ENCODE data around the gene LCNL1. TPM values are rescaled to one million over a fixed set of nuclear protein-coding genes. Genes with fewer than 3 reads are reported as not detected.

Gene LCNL1
- total RNA-seq, 1 experiment from 2014 or later: not detected

DNA sequence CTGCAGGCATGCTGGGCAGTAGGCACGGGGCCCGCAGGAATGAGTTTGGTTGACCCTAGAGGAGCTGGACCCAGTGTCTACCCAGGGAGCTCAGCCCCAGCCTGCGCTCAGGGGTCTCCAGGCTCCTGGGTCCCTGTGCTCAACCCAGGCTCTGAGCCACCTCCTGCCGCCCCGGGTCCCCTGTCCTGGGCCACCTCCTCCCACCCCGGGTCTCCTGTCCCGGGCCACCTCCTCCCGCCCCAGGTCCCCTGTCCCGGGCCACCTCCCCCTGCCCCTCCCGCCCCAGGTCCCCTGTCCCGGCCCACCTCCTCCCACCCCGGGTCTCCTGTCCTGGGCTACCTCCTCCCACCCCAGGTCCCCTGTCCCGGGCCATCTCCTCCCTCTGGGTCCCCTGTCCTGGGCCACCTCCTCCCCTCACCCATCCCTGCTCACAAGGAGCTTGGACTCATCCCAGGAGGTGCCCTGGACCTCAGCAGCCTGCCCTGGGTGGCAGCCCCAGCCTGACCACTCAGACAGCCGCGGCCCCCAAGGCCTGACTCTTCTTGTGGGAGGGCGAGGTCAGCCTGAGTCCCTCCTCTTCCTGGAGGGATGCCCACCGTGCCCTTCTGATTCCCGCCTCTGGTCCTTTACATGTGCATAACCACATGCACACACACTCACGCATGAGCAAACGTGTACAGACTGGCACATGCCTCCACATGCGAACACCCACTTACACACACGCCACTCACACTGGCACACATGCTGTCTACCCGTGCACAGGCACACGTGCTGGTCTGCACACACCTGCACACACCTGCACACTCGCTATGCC is 28.3 kb upstream of the LCNL1 start:
- Mint-ChIP-seq H3K27me3 (ENCODE audit: insufficient read depth, unreplicated experiment) (no peaks in the 10 kb centered on the region), H3K4me1 (ENCODE audit: insufficient read depth, unreplicated experiment) (no peaks in the 10 kb centered on the region), H3K36me3 (ENCODE audit: insufficient read depth, unreplicated experiment) (no peaks in the 10 kb centered on the region), H3K9me3 (ENCODE audit: unreplicated experiment) (peaks cover 10% of the 10 kb centered on the region), H3K27ac (ENCODE audit: low read depth, unreplicated experiment) (no peak overlapping the region), H3K4me3 (ENCODE audit: unreplicated experiment) (no peak overlapping the region)
- CTCF ChIA-PET: no interaction called here
- no TSS peak for BruUV-seq (replicated peaks)
- no peak for DNase-seq (ENCODE audit: unreplicated experiment)
- TF ChIP-seq, protein P1, sequence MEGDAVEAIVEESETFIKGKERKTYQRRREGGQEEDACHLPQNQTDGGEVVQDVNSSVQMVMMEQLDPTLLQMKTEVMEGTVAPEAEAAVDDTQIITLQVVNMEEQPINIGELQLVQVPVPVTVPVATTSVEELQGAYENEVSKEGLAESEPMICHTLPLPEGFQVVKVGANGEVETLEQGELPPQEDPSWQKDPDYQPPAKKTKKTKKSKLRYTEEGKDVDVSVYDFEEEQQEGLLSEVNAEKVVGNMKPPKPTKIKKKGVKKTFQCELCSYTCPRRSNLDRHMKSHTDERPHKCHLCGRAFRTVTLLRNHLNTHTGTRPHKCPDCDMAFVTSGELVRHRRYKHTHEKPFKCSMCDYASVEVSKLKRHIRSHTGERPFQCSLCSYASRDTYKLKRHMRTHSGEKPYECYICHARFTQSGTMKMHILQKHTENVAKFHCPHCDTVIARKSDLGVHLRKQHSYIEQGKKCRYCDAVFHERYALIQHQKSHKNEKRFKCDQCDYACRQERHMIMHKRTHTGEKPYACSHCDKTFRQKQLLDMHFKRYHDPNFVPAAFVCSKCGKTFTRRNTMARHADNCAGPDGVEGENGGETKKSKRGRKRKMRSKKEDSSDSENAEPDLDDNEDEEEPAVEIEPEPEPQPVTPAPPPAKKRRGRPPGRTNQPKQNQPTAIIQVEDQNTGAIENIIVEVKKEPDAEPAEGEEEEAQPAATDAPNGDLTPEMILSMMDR (IDR thresholded peaks at IDR 0.05; ENCODE audit: unreplicated experiment): no peak
- intact Hi-C loops (cut with micrococcal nuclease): no loop called here
- POLR2A ChIA-PET: interaction anchor here (1.0 kb wide), 1 partner anchor 10 kb away, joined by 3 read pairs; no protein-coding TSS in a partner anchor

DNA sequence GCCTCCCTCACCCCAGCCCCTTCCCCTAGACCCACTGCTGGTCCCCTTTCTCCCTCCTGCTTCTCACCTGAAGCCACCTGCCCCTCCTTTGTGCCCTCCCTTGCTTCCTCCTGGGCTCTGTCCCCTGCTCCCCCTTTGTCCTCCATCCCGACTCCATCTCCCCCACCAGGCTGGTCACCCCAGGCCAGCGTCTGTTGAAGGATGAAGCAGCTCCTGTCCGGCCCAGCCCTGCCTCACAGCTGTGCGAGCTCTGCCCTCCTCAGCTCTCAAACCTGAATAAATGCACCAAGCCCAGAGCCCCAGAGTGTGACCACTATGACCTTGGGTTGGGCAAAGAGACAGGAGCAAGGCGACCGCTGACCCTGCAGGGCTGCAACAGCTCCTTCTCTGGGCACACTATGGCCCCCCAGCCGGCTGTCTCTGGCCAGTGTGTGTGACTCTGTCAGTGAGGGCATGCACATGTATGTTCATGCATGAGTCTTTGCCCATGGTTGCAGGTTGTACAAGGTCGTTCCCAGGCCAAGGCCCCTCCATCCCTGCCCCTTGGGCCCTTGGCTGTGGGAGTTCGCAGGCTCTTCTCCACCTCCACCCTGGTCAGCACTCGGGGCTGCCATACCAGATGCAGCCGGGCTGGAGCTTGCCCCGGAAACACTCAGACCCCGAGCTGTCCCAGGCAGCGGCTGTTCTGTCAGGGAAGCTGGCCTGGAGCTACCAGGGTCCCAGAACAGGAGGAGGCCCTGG is 27.4 kb upstream of the LCNL1 start:
- TF ChIP-seq, protein P1 (IDR thresholded peaks at IDR 0.05; ENCODE audit: unreplicated experiment): no peak
- Mint-ChIP-seq H3K27me3 (ENCODE audit: insufficient read depth, unreplicated experiment) (no peaks in the 10 kb centered on the region), H3K9me3 (ENCODE audit: unreplicated experiment) (peaks cover 10% of the 10 kb centered on the region), H3K36me3 (ENCODE audit: insufficient read depth, unreplicated experiment) (no peaks in the 10 kb centered on the region), H3K27ac (ENCODE audit: low read depth, unreplicated experiment) (no peak overlapping the region), H3K4me3 (ENCODE audit: unreplicated experiment) (no peak overlapping the region), H3K4me1 (ENCODE audit: insufficient read depth, unreplicated experiment) (peaks cover 5% of the 10 kb centered on the region)
- DNase-seq (ENCODE audit: unreplicated experiment): no peak
- ChIA-PET CTCF (no interaction called here), POLR2A (interaction anchor here (1.0 kb wide), 1 partner anchor 9 kb away, joined by 3 read pairs; no protein-coding TSS in a partner anchor)
- no TSS peak for BruUV-seq (replicated peaks)
- intact Hi-C loops (cut with micrococcal nuclease): no loop called here

DNA sequence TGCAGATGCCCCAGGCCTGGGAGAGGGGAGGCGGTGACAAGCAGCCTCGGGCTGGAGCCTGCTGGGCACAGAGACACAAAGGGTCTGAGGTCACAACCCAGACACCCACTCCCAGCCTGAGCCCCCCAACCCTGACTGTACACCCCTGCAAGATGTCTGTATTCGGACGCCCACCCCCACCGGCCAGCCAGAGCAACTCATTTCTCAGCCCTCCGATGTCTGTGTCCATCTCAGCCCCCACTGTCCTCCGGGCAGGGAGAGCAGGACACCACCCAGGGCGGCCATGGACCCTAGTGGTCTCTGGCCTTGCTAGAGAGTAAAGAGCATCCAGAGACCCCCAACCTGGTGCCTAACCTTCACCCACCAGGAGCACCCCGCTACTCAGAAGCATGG is 26.9 kb upstream of the LCNL1 start:
- POLR2A ChIA-PET: interaction anchor here (1.0 kb wide), 1 partner anchor 8 kb away, joined by 3 read pairs; no protein-coding TSS in a partner anchor
- H3K27ac Mint-ChIP-seq (ENCODE audit: low read depth, unreplicated experiment): no peak overlapping the region
- TF ChIP-seq, protein P1 (IDR thresholded peaks at IDR 0.05; ENCODE audit: unreplicated experiment): no peak
- intact Hi-C loops (cut with micrococcal nuclease): no loop called here
- no peak overlapping the region for H3K4me3 Mint-ChIP-seq (ENCODE audit: unreplicated experiment)
- no TSS peak for BruUV-seq (replicated peaks)
- no peaks in the 10 kb centered on the region for H3K36me3 Mint-ChIP-seq (ENCODE audit: insufficient read depth, unreplicated experiment)
- peaks cover 10% of the 10 kb centered on the region for H3K9me3 Mint-ChIP-seq (ENCODE audit: unreplicated experiment)
- H3K4me1 Mint-ChIP-seq (ENCODE audit: insufficient read depth, unreplicated experiment): peaks cover 5% of the 10 kb centered on the region
- no peaks in the 10 kb centered on the region for H3K27me3 Mint-ChIP-seq (ENCODE audit: insufficient read depth, unreplicated experiment)
- no peak for DNase-seq (ENCODE audit: unreplicated experiment)
- CTCF ChIA-PET: no interaction called here

DNA sequence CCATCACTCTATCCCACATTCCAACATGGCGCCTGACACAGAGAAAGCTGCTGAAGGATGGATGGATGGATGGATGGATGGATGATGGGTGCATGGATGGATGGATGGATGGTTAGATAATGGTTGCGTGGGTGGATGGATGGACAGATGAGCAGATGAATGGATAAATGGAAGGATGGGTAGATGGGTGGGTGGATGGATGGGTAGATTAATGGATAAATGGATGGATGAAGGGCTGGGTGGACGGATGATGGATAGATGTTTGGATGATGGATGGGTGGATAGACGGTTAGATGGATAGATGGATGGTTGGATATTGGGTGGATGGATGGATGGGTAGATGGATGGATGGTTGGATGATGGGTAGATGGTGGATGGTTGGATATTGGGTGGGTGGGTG is 26.2 kb upstream of the LCNL1 start:
- Mint-ChIP-seq H3K4me3 (ENCODE audit: unreplicated experiment) (no peak overlapping the region), H3K27me3 (ENCODE audit: insufficient read depth, unreplicated experiment) (no peaks in the 10 kb centered on the region)

More for the DNA sequence above, 26.2 kb upstream of the LCNL1 start:
- no peak overlapping the region for H3K27ac Mint-ChIP-seq (ENCODE audit: low read depth, unreplicated experiment)
- H3K36me3 Mint-ChIP-seq (ENCODE audit: insufficient read depth, unreplicated experiment): no peaks in the 10 kb centered on the region
- CTCF ChIA-PET: no interaction called here
- DNase-seq (ENCODE audit: unreplicated experiment): no peak
- peaks cover 10% of the 10 kb centered on the region for H3K9me3 Mint-ChIP-seq (ENCODE audit: unreplicated experiment)
- POLR2A ChIA-PET: no interaction called here
- BruUV-seq (replicated peaks): no TSS peak
- peaks cover 5% of the 10 kb centered on the region for H3K4me1 Mint-ChIP-seq (ENCODE audit: insufficient read depth, unreplicated experiment)
- intact Hi-C loops (cut with micrococcal nuclease): no loop called here
- TF ChIP-seq, protein P1 (IDR thresholded peaks at IDR 0.05; ENCODE audit: unreplicated experiment): no peak
